ENCODE results near the gene DCTN4. TPM values are rescaled to one million over a fixed set of nuclear protein-coding genes. Genes with fewer than 3 reads are reported as not detected.
"Not testable (repeated sequence)": the region's sequence is repeated elsewhere in the genome, so short reads cannot be mapped to it uniquely, and the experiment has no call there.

The DCTN4 gene
- total RNA-seq, 1 donor from 2014 or later, result 49.8 TPM

DNA sequence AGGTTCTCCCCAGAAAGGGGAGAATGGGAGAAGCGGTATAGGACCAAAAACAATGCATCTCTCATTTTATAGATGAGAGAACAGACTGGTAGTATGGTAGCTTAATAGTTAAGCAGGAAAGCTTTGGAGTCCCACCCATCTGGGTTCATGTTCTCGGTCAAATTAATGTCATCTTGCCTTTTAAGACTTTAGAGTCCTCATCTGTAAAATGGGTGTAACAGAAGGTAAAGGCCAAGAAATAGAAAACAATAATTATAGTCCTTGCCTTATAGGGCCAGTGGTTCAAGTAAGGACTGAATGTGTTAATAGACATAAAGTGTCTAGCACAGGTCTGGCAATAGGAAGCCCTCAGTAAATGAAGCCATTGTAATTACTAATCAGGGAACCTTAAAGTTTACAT, 36.1 kb upstream of the DCTN4 start:
- Mint-ChIP-seq H3K27ac (no peak overlapping the region), H3K4me1 (peaks cover 4% of the 10 kb centered on the region), H3K9me3 (no peaks in the 10 kb centered on the region), H3K4me3 (no peak overlapping the region), H3K36me3 (ENCODE audit: low read depth) (no peaks in the 10 kb centered on the region), H3K27me3 (peaks cover 25% of the 10 kb centered on the region)
- POLR2A ChIA-PET, result no interaction called here
- ATAC-seq (ENCODE audit: low read depth) (no peak), DNase-seq (no peak)
- CTCF ChIA-PET, result no interaction called here
- TF ChIP-seq, protein P1, sequence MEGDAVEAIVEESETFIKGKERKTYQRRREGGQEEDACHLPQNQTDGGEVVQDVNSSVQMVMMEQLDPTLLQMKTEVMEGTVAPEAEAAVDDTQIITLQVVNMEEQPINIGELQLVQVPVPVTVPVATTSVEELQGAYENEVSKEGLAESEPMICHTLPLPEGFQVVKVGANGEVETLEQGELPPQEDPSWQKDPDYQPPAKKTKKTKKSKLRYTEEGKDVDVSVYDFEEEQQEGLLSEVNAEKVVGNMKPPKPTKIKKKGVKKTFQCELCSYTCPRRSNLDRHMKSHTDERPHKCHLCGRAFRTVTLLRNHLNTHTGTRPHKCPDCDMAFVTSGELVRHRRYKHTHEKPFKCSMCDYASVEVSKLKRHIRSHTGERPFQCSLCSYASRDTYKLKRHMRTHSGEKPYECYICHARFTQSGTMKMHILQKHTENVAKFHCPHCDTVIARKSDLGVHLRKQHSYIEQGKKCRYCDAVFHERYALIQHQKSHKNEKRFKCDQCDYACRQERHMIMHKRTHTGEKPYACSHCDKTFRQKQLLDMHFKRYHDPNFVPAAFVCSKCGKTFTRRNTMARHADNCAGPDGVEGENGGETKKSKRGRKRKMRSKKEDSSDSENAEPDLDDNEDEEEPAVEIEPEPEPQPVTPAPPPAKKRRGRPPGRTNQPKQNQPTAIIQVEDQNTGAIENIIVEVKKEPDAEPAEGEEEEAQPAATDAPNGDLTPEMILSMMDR (IDR thresholded peaks at IDR 0.05), result no peak
- intact Hi-C loops (cut with micrococcal nuclease), result no loop called here

DNA sequence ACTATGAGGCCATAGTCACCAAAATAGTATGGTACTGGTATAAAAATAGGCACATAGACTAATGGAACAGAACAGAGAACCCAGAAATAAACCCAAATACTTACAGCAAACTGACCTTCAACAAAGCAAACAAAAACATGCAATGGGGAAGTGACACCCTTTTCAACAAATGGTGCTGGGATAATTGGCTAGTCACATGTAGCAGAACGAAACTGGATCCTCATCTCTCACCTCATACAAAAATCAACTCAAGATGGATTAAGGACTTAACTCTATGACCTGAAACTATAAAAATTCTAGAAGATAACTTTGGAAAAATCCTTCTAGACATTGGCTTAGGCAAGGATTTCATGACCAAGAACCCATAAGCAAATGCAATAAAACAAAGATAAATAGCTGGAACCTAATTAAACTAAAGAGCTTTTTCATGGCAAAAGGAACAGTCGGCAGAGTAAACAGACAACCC, 34.6 kb upstream of the DCTN4 start:
- ATAC-seq (ENCODE audit: low read depth); POLR2A ChIA-PET; H3K27ac Mint-ChIP-seq; H3K4me1 Mint-ChIP-seq; H3K36me3 Mint-ChIP-seq (ENCODE audit: low read depth); DNase-seq; H3K9me3 Mint-ChIP-seq; CTCF ChIA-PET; H3K4me3 Mint-ChIP-seq; intact Hi-C loops (cut with micrococcal nuclease): not testable (repeated sequence)
- peaks cover 35% of the 10 kb centered on the region for H3K27me3 Mint-ChIP-seq

DNA sequence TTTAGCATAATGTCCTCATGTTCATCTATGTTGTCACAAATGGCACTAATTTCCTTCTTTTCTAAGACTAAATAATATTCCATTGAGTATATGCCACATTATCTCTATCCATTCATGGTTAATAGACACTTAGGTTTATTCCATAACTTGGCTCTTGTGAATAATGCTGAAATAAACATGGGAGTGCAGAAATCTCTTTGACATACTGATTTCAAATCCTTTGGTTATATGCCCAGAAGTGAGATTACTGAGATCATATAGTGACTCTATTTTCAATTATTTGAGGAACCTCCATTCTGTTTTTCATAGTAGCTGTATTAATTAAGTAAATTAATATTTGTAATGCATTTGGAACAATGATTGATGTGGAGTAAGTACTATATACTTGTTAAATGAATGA, 32.7 kb upstream of the DCTN4 start:
- TF ChIP-seq, protein P1 (IDR thresholded peaks at IDR 0.05), result no peak
- no peak overlapping the region for H3K27ac Mint-ChIP-seq
- H3K27me3 Mint-ChIP-seq, result peaks cover 36% of the 10 kb centered on the region
- ChIA-PET POLR2A (no interaction called here), CTCF (no interaction called here)
- DNase-seq, result no peak
- ATAC-seq (ENCODE audit: low read depth), result no peak
- H3K4me3 Mint-ChIP-seq, result no peak overlapping the region
- intact Hi-C loops (cut with micrococcal nuclease), result no loop called here
- H3K36me3 Mint-ChIP-seq (ENCODE audit: low read depth), result no peaks in the 10 kb centered on the region
- H3K4me1 Mint-ChIP-seq, result peaks cover 7% of the 10 kb centered on the region
- H3K9me3 Mint-ChIP-seq, result no peaks in the 10 kb centered on the region

DNA sequence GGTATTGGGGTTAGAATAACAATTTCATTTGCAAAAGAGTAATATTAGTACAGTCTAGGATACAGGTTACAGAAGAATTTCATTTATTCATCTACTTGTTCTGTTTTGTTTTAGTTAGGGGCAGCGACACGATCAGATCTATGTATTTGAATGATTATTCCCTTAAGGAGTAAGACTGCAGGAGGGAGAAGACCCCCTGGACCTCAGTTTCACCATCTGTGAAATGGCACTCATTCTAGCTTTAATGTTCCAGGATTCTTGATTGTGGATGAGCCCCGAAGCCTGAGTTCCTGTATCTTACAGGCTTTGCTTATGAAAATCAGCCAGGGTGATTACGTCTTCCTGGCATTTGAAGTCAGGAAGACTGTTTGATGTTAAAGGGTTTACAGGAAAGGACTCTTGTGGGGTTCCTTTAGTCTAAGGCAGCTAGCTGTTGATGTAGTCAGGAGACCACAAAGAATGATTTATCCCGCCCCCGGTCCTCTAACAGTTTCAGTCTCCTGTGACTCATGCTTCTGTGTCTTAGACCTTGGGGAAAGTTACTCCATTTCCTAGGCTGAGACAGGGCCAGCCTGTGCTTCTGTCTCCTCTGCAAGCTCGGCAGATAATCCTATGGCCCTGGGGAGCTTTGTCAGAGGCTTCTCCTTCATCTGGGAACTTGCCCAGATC, 31.3 kb upstream of the DCTN4 start:
- peaks cover 38% of the 10 kb centered on the region for H3K27me3 Mint-ChIP-seq
- POLR2A ChIA-PET, result no interaction called here

DNA sequence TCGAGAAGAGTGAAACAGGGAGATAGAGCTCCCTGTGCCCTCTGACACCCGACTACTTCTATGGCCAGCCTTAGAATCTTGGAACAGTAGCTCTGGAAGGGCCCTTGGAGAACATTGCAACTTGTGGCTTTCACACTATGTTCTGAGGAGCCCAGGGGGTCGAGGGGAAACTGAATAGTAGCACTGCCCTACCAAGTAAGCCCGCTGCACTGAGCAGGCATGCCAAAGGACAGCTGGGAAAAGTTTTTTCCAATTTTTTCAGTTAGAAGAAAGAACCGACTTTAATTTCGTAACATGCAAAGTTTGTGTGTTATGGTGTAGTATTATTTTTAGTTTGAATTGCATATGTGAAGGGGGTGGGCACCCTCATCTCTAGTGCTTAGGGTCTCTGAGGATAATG, 30.6 kb upstream of the DCTN4 start:
- POLR2A ChIA-PET, result no interaction called here
- Mint-ChIP-seq H3K27ac (no peak overlapping the region), H3K27me3 (peaks cover 38% of the 10 kb centered on the region), H3K4me3 (no peak overlapping the region), H3K4me1 (peaks cover 7% of the 10 kb centered on the region), H3K36me3 (ENCODE audit: low read depth) (no peaks in the 10 kb centered on the region), H3K9me3 (peaks cover 2% of the 10 kb centered on the region)
- DNase-seq (no peak), ATAC-seq (ENCODE audit: low read depth) (no peak)
- TF ChIP-seq, protein P1 (IDR thresholded peaks at IDR 0.05), result no peak
- CTCF ChIA-PET, result interaction anchor here (0.7 to 2.2 kb wide), 2 partner anchors 11 to 13 kb away, joined by 3 to 4 read pairs; no protein-coding TSS in a partner anchor
- intact Hi-C loops (cut with micrococcal nuclease), result no loop called here

More for the DNA sequence above, 31.3 kb upstream of the DCTN4 start:
- Mint-ChIP-seq H3K36me3 (ENCODE audit: low read depth) (no peaks in the 10 kb centered on the region), H3K27ac (peak overlapping the region; percentile 24), H3K4me1 (peaks cover 7% of the 10 kb centered on the region), H3K4me3 (no peak overlapping the region), H3K9me3 (peaks cover 2% of the 10 kb centered on the region)
- intact Hi-C loops (cut with micrococcal nuclease), result no loop called here
- CTCF ChIA-PET, result interaction anchor here (2.2 kb wide), 1 partner anchor 10 kb away, joined by 4 read pairs; no protein-coding TSS in a partner anchor
- ATAC-seq (ENCODE audit: low read depth) (peak; percentile 54), DNase-seq (no peak)
- TF ChIP-seq, protein P1 (IDR thresholded peaks at IDR 0.05), result no peak
